Heart left ventricle (tissue), 13 donors: ENCODE measurements around the gene CDH11.

Experiments
- CTCF ChIP-seq, 12 donors: fragments of 200-600 bp; sonication (generic) in 4 of 12; IDR thresholded peaks; one replicate each; pipeline versions ENCODE4 v1.5.0 to v1.8.0; 2018 to 2022; ENCODE audit warnings: antibody characterized with exemption in 12 of 12, mild to moderate bottlenecking in 5 of 12
- POLR2A ChIP-seq, 2 donors: fragments of 450-650 bp; IDR thresholded peaks; one replicate each; pipeline ENCODE4 v1.6.1; 2017; ENCODE audit warnings: antibody characterized with exemption in 2 of 2, mild to moderate bottlenecking in 2 of 2, moderate library complexity in 2 of 2
- donor health status: ischemic (EF 13 %, LVEDD 7.1; RV severe dilation, severe dysfunction).
- donor health status: DM: no; HTN: yes; CAD: no.
- donor health status: DM: no; HTN: no; CAD: no.
- donor health status: ischemic (EF 25% LVEDD 6.9; RV normal size, moderate dysfunction).
- donor health status: ischemic (EF 25% LVEDD 5.7; RV mildly dilated, moderate dysfunction).
- donor health status: ischemic (EF 35%, LVEDD 5.7; RV mildly dilated, moderate dysfunction).
- donor health status: nonischemic (EF 11% LVEDD 7.7; RV severe dilation, severe dysfunction).
- donor health status: DM: yes; HTN: yes; CAD: no.
- donor health status: PGD.
- donor health status: ischemic (EF 29% LVEDD 5.4; RV normal size, mild dysfunction).
- donor health status: nonischemic (EF 23%, LVEDD 6.1; RV moderate dilation, normal function).

GRCh38 chr16:64907844-64908243 lies 214.0 kb downstream of the CDH11 start:
- TF ChIP-seq POLR2A (IDR thresholded peaks at IDR 0.05) (no peak), CTCF (IDR thresholded peaks at IDR 0.05) (no peak)
